Measurements from ENCODE around the gene LPO. TPM values are rescaled to one million over a fixed set of nuclear protein-coding genes. Genes with fewer than 3 reads are reported as not detected.

Gene LPO
- total and polyA plus RNA-seq, 10 of the 15 experiments (the other 5 are each of a cell fraction or from before 2014, with no cell fraction given) = 0.03 to 0.11 (median 0.06) TPM; not detected in 7

DNA sequence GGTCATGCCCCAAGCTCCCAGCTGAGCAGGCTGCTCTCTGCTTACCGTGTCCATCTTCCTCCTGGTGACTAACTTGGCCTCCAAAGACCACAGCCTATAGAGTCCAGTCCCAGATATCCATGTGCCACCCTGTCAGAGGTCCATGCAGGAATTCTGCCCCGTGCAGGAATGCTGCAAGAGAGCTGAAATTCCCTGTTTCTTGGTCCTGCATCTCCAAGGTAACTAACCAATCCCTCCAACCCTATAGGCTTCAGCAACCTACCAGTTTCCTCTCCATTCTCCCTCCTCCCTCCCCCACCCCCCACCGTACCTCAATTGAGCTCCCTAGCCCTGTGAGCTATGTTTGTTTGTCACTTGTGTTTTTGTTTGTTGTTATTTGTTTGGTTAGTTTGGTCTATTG, 9.7 kb upstream of the LPO start (continued):
- no peak for TF ChIP-seq HDAC6 (IDR thresholded peaks at IDR 0.05; ENCODE audit: unreplicated experiment)

DNA sequence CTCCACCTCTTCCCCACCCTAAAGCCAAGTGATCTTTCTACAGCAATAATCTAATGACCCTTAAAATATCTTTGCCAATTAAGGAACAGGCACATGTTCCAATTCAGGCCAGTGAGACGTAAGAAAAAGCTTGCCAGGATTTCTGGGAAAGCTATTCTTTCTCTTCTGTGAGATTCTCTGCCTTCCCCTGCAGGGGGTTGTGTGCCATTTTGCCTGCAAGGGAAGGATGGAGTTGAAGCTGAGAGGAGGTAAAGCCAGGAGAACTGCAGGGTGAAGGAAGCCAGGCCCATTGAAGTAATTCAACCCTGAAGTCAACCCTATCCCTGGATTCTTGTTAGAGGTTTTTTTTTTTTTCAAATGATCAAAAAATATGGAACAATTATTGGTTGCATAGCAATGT, 9.0 kb upstream of the LPO start:
- TF ChIP-seq SIX5 (IDR thresholded peaks at IDR 0.05; ENCODE audit: low read depth, low read length, severe bottlenecking) = no peak
- TF ChIP-seq HCFC1 (IDR thresholded peaks at IDR 0.05; ENCODE audit: low read length) = no peak
- TF ChIP-seq, protein P1, sequence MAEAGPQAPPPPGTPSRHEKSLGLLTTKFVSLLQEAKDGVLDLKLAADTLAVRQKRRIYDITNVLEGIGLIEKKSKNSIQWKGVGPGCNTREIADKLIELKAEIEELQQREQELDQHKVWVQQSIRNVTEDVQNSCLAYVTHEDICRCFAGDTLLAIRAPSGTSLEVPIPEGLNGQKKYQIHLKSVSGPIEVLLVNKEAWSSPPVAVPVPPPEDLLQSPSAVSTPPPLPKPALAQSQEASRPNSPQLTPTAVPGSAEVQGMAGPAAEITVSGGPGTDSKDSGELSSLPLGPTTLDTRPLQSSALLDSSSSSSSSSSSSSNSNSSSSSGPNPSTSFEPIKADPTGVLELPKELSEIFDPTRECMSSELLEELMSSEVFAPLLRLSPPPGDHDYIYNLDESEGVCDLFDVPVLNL (IDR thresholded peaks at IDR 0.05; ENCODE audit: low read depth, low read length) = no peak
- TF ChIP-seq ATF7 (IDR thresholded peaks at IDR 0.05; ENCODE audit: low read depth) = no peak
- TF ChIP-seq ZNF384 (IDR thresholded peaks at IDR 0.05; ENCODE audit: borderline replicate concordance, low read depth, low read length) = no peak
- TF ChIP-seq TCF3 (IDR thresholded peaks at IDR 0.05; ENCODE audit: borderline replicate concordance, insufficient read depth, low read depth, low read length) = no peak
- TF ChIP-seq NFIC (IDR thresholded peaks at IDR 0.05; ENCODE audit: low read depth, low read length) = no peak
- no peak for TF ChIP-seq ESRRA (IDR thresholded peaks at IDR 0.05; ENCODE audit: low read length)
- no peak for TF ChIP-seq SMAD5 (IDR thresholded peaks at IDR 0.05; ENCODE audit: low read depth)
- no peak for TF ChIP-seq NFXL1 (IDR thresholded peaks at IDR 0.05; ENCODE audit: borderline replicate concordance)
- TF ChIP-seq, protein P2, sequence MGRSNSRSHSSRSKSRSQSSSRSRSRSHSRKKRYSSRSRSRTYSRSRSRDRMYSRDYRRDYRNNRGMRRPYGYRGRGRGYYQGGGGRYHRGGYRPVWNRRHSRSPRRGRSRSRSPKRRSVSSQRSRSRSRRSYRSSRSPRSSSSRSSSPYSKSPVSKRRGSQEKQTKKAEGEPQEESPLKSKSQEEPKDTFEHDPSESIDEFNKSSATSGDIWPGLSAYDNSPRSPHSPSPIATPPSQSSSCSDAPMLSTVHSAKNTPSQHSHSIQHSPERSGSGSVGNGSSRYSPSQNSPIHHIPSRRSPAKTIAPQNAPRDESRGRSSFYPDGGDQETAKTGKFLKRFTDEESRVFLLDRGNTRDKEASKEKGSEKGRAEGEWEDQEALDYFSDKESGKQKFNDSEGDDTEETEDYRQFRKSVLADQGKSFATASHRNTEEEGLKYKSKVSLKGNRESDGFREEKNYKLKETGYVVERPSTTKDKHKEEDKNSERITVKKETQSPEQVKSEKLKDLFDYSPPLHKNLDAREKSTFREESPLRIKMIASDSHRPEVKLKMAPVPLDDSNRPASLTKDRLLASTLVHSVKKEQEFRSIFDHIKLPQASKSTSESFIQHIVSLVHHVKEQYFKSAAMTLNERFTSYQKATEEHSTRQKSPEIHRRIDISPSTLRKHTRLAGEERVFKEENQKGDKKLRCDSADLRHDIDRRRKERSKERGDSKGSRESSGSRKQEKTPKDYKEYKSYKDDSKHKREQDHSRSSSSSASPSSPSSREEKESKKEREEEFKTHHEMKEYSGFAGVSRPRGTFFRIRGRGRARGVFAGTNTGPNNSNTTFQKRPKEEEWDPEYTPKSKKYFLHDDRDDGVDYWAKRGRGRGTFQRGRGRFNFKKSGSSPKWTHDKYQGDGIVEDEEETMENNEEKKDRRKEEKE (IDR thresholded peaks at IDR 0.05) = no peak
- TF ChIP-seq HDGF (IDR thresholded peaks at IDR 0.05) = no peak
- TF ChIP-seq RB1 (IDR thresholded peaks at IDR 0.05; ENCODE audit: borderline replicate concordance) = no peak
- TF ChIP-seq IRF4 (IDR thresholded peaks at IDR 0.05; ENCODE audit: low read depth, low read length) = no peak
- TF ChIP-seq, protein P3, sequence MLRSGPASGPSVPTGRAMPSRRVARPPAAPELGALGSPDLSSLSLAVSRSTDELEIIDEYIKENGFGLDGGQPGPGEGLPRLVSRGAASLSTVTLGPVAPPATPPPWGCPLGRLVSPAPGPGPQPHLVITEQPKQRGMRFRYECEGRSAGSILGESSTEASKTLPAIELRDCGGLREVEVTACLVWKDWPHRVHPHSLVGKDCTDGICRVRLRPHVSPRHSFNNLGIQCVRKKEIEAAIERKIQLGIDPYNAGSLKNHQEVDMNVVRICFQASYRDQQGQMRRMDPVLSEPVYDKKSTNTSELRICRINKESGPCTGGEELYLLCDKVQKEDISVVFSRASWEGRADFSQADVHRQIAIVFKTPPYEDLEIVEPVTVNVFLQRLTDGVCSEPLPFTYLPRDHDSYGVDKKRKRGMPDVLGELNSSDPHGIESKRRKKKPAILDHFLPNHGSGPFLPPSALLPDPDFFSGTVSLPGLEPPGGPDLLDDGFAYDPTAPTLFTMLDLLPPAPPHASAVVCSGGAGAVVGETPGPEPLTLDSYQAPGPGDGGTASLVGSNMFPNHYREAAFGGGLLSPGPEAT (IDR thresholded peaks at IDR 0.05; ENCODE audit: low read depth) = no peak
- no peak for TF ChIP-seq ZNF274 (IDR thresholded peaks at IDR 0.05; ENCODE audit: insufficient read depth, insufficient read length)
- TF ChIP-seq FOXM1 (IDR thresholded peaks at IDR 0.05; ENCODE audit: low read depth, low read length) = no peak
- no peak for TF ChIP-seq BACH1 (IDR thresholded peaks at IDR 0.05; ENCODE audit: borderline replicate concordance)
- H3K9me3 ChIP-seq (replicated peaks; ENCODE audit: control insufficient read depth, insufficient read depth, low read length) = no peaks in the 10 kb centered on the region; the same call in 2 of the 3 replicates
- ATAC-seq (no peak), FAIRE-seq (no peak), DNase-seq (ENCODE audit: low read depth, low spot score) (no peak)
- ChIA-PET RAD21 (ENCODE audit: unreplicated experiment) (interaction anchor here (0.9 kb wide), 1 partner anchor 9 kb away, joined by 3 read pairs; the partner anchor contains the start of gene LPO), SMC1A (ENCODE audit: uncharacterized antibody, unreplicated experiment) (interaction anchor here (0.6 to 4.2 kb wide), 3 partner anchors 9 to 31 kb away, joined by 3 to 26 read pairs (median 4); partner anchors contain the start of gene MKS1), POLR2A (interaction anchor here (0.6 to 4.0 kb wide), 2 partner anchors 9 to 111 kb away, joined by 4 to 25 read pairs; partner anchors contain the start of gene MKS1), CTCF (interaction anchor here (0.8 to 7.0 kb wide), 3 partner anchors 10 to 28 kb away, joined by 3 to 78 read pairs (median 65); partner anchors contain the start of gene MKS1)
- no peaks in the 10 kb centered on the region for H3K27me3 ChIP-seq (replicated peaks in 1 of 2; ENCODE audit: control insufficient read depth in 2 of 2, insufficient read depth in 2 of 2, low read length in 1 of 2)
- H2AFZ ChIP-seq (ENCODE audit: control insufficient read depth, low read depth, low read length) = no peak overlapping the region
- no peak overlapping the region for H3K4me3 ChIP-seq
- peaks cover 21% of the 10 kb centered on the region for H3K4me1 ChIP-seq (ENCODE audit: control insufficient read depth, insufficient read depth, low read length)
- no peaks in the 10 kb centered on the region for H4K20me1 ChIP-seq (ENCODE audit: control insufficient read depth, insufficient read depth)
- no peak overlapping the region for H3K4me2 ChIP-seq (ENCODE audit: control insufficient read depth, insufficient read depth)
- no peaks in the 10 kb centered on the region for H3K79me2 ChIP-seq (ENCODE audit: control insufficient read depth, insufficient read depth, low read length)
- no peaks in the 10 kb centered on the region for H3K36me3 ChIP-seq (ENCODE audit: control insufficient read depth in 2 of 2, insufficient read depth in 2 of 2, low read length in 1 of 2)
- WGBS (ENCODE audit: insufficient coverage, insufficient replicate concordance, low lambda C conversion rate, missing lambda C conversion rate) = 0% methylated on average over 1 of the region's 1 CpG
- in situ Hi-C loops (cut with MboI) (no loop called here), intact Hi-C loops (cut with micrococcal nuclease; ENCODE audit: unreplicated experiment) (no loop called here)
- H3K9ac ChIP-seq (ENCODE audit: control insufficient read depth, insufficient read depth, low read length) = no peak overlapping the region
- no TSS peak for BruUV-seq (replicated peaks)
- no peak overlapping the region for H3K27ac ChIP-seq (ENCODE audit: control insufficient read depth, insufficient read depth)

Data from GM12878 (cell line).